A549 (cell line): ENCODE results near the gene LAMC3. TPM values are rescaled to one million over a fixed set of nuclear protein-coding genes. Genes with fewer than 3 reads are reported as not detected.

Source experiments
- ATAC-seq, 2 experiments: fragments of 200-7000 bp in 1 of 2; fragments of >200 bp in 1 of 2; cut with Nextera tagmentation in 1 of 2; cut with Tn5 transposase in 1 of 2; 3 replicates each; pipeline versions ENCODE4 v1.8.0 to v1.9.1; 2018 to 2020; ENCODE audit warnings: mild to moderate bottlenecking in 1 of 2, moderate library complexity in 1 of 2
- CTCF ChIA-PET: fragments of 300-600 bp; sonication (Branson Sonifier 250); formaldehyde crosslinking; extraction: SDS; loops from one replicate; lab custom pipeline; 2021; ENCODE audit warnings: antibody characterized with exemption, inconsistent platforms; lab: Yijun Ruan, JAX
- POLR2A ChIA-PET: fragments of 350-600 bp; formaldehyde crosslinking; extraction: SDS; loops from one replicate; lab custom pipeline; 2021; ENCODE audit warnings: antibody characterized with exemption, inconsistent platforms; lab: Yijun Ruan, JAX
- DNase-seq, 2 experiments: peaks; one replicate each; pipeline versions ENCODE4 v3.0.0 to v3.0.0-alpha.2; 2011 to 2016; ENCODE audit warnings: low read depth in 1 of 2, low spot score in 1 of 2
- FAIRE-seq: peaks from 2 replicates; lab custom pipeline; 2011; peaks lifted over from hg19 to GRCh38; lab: Jason Lieb, UNC
- H3K27ac ChIP-seq, 2 experiments: fragments of >200 bp; sonication (Bioruptor Twin); formaldehyde crosslinking; 3 replicates each; pipeline ENCODE4 v1.5.1; 2016 to 2017
- H3K4me1 ChIP-seq: fragments of >200 bp; sonication (Bioruptor Twin); formaldehyde crosslinking; 3 replicates; pipeline ENCODE4 v1.6.1; 2016
- H3K4me2 ChIP-seq: fragments of >200 bp; sonication (Bioruptor Twin); formaldehyde crosslinking; 3 replicates; pipeline ENCODE4 v1.6.1; 2016
- H3K4me3 ChIP-seq: fragments of >200 bp; sonication (Bioruptor Twin); formaldehyde crosslinking; 3 replicates; pipeline ENCODE4 v1.5.1; 2016
- H3K9me3 ChIP-seq: fragments of >200 bp; sonication (Bioruptor Twin); formaldehyde crosslinking; 3 replicates; pipeline ENCODE4 v1.6.1; 2016
- BCL3 ChIP-seq: fragments of >200 bp; sonication (Bioruptor Twin); formaldehyde crosslinking; IDR thresholded peaks from 3 replicates; pipeline ENCODE4 v1.6.1; 2016
- CBX2 ChIP-seq: fragments of 200-600 bp; sonication (generic); IDR thresholded peaks from 2 replicates; pipeline ENCODE4 v1.6.1; 2016; ENCODE audit warnings: low read depth, mild to moderate bottlenecking, borderline replicate concordance
- CEBPB ChIP-seq, 2 experiments: fragments of >200 bp in 1 of 2; sonication (Bioruptor Twin) in 1 of 2; formaldehyde crosslinking in 1 of 2; IDR thresholded peaks; 2 replicates each; pipeline ENCODE4 v1.6.1; 2012 to 2016
- CHD2 ChIP-seq: fragments of 150-350 bp; IDR thresholded peaks from 2 replicates; pipeline ENCODE4 v1.6.1; 2014; ENCODE audit warnings: low read length; ENCODE audit not compliant: partially characterized antibody
- CHD4 ChIP-seq: fragments of 200-600 bp; sonication (generic); IDR thresholded peaks from 2 replicates; pipeline ENCODE4 v1.6.1; 2016; ENCODE audit warnings: antibody characterized with exemption, mild to moderate bottlenecking, borderline replicate concordance
- ESRRA ChIP-seq: fragments of 150-350 bp; IDR thresholded peaks from 2 replicates; pipeline ENCODE4 v1.6.1; 2014; ENCODE audit warnings: mild to moderate bottlenecking, low read length, borderline replicate concordance
- FOSL2 ChIP-seq, 2 experiments: fragments of 450-650 bp in 1 of 2; fragments of >200 bp in 1 of 2; sonication (Bioruptor Twin) in 1 of 2; formaldehyde crosslinking; IDR thresholded peaks; 2 replicates each; pipeline versions ENCODE4 v1.5.0 to v1.6.1; 2016 to 2020; ENCODE audit warnings: mild to moderate bottlenecking in 1 of 2, moderate library complexity in 1 of 2
- HES2 ChIP-seq: fragments of >200 bp; sonication (Bioruptor Twin); formaldehyde crosslinking; IDR thresholded peaks from 2 replicates; pipeline ENCODE4 v1.6.1; 2016
- HOXA7 ChIP-seq: fragments of 250-450 bp; sonication (Bioruptor Pico); IDR thresholded peaks from 2 replicates; pipeline ENCODE4 v1.5.0; 2020; ENCODE audit warnings: mild to moderate bottlenecking, moderate library complexity
- KDM1A ChIP-seq: fragments of 200-600 bp; sonication (generic); IDR thresholded peaks from 2 replicates; pipeline ENCODE4 v1.6.1; 2016; ENCODE audit warnings: low read depth, mild to moderate bottlenecking
- MAZ ChIP-seq: fragments of 150-350 bp; IDR thresholded peaks from 2 replicates; pipeline ENCODE4 v1.6.1; 2014; ENCODE audit warnings: antibody characterized with exemption, low read depth, low read length, borderline replicate concordance
- MYC ChIP-seq: IDR thresholded peaks from 2 replicates; pipeline ENCODE4 v1.6.1; 2012; ENCODE audit warnings: mild to moderate bottlenecking, inconsistent platforms, low read length, improper control_type of control experiment, borderline replicate concordance
- NFE2L2 ChIP-seq: fragments of 150-350 bp; conservative IDR thresholded peaks from 2 replicates; pipeline ENCODE4 v1.6.1; 2014; ENCODE audit warnings: low read length
- NR3C1 ChIP-seq: fragments of >200 bp; sonication (Bioruptor Twin); formaldehyde crosslinking; IDR thresholded peaks from 3 replicates; pipeline ENCODE4 v1.6.1; 2017
- PBX3 ChIP-seq: IDR thresholded peaks from 2 replicates; pipeline ENCODE4 v1.6.1; 2012
- SMC3 ChIP-seq: fragments of >200 bp; sonication (Bioruptor Twin); formaldehyde crosslinking; IDR thresholded peaks from 3 replicates; pipeline ENCODE4 v1.6.1; 2018; ENCODE audit warnings: inconsistent platforms
- ZFP36 ChIP-seq: fragments of 450-650 bp; IDR thresholded peaks from 2 replicates; pipeline ENCODE4 v1.6.1; 2014; ENCODE audit warnings: borderline replicate concordance; ENCODE audit not compliant: partially characterized antibody
- ZNF302 ChIP-seq: fragments of 250-450 bp; sonication (Bioruptor Pico); IDR thresholded peaks from 2 replicates; pipeline ENCODE4 v1.9.0; 2021; ENCODE audit warnings: inconsistent platforms, mild to moderate bottlenecking, moderate library complexity
- WGBS: methylation state at CpG from one replicate; pipeline ENCODE4 v1.1.6; 2017; ENCODE audit errors: missing lambda C conversion rate; 5-methylcytosine and 5-hydroxymethylcytosine counted together
- polyA plus RNA-seq, 4 experiments: library from polyadenylated mRNA; depleted of rRNA in 3 of 4; stranded (reverse); fragments of >200 nt; fragmentation: RNase III in 1 of 4; extraction: RNeasy Plus Mini Kit Qiagen cat#74134 plus additional on column Dnase treatment in 1 of 4; gene quantifications; 2 replicates in 3 of 4; 3 replicates in 1 of 4; pipeline ENCODE4 v1.2.3, GENCODE V29; 2011 to 2017

LAMC3 gene
- polyA plus RNA-seq, 2 of the 4 experiments (the other 2 are of a cell fraction): 1.0 to 1.5 TPM

GRCh38 chr9:131021785-131022184 lies 12.8 kb downstream of the LAMC3 start:
- 65% methylated on average over 7 of the region's 7 CpGs for WGBS
- POLR2A ChIA-PET: no interaction called here

GRCh38 chr9:131024978-131025868 lies 16.2 kb downstream of the LAMC3 start:
- FAIRE-seq: no peak
- CTCF ChIA-PET: interaction anchor here (0.9 to 2.0 kb wide), 5 partner anchors 22 to 155 kb away, joined by 3 to 12 read pairs (median 4); no protein-coding TSS in a partner anchor
- POLR2A ChIA-PET: no interaction called here
- Histone ChIP-seq H3K4me3 (no peak overlapping the region), H3K9me3 (peaks cover 2% of the 10 kb centered on the region; the same call in 1 of the 3 replicates), H3K27ac (peak overlapping the region; percentile 36 to 73; a peak in 4 of 6 replicates), H3K4me2 (no peak overlapping the region), H3K4me1 (peaks cover 11% of the 10 kb centered on the region)
- DNase-seq: peak in 1 of 2 experiments; percentile 26
- peak in 1 of 2 experiments; percentile 57; a peak in 3 of 6 replicates for ATAC-seq
- 0 out of 2 replicates have a peak, but pooled peaks have one; percentile 13 for TF ChIP-seq NFE2L2
- TF ChIP-seq HOXA7 (CRISPR knock-in tag): no peak
- no peak for TF ChIP-seq MYC
- 88% methylated on average over 14 of the region's 15 CpGs for WGBS

More at GRCh38 chr9:131021785-131022184, 12.8 kb downstream of the LAMC3 start:
- DNase-seq (no peak), ATAC-seq (no peak), FAIRE-seq (no peak)
- Histone ChIP-seq H3K4me3 (no peak overlapping the region), H3K4me1 (peaks cover 11% of the 10 kb centered on the region), H3K4me2 (no peak overlapping the region), H3K9me3 (peaks cover 4% of the 10 kb centered on the region; the same call in 1 of the 3 replicates), H3K27ac (no peak overlapping the region)
- CTCF ChIA-PET: interaction anchor here (0.6 to 3.8 kb wide), 8 partner anchors 9 to 155 kb away, joined by 3 to 20 read pairs (median 6); no protein-coding TSS in a partner anchor
- TF ChIP-seq MAZ (no peak), CHD2 (no peak), NFE2L2 (no peak), CEBPB (IDR thresholded peaks at IDR 0.05) (no peak), CBX2 (no peak), ZFP36 (no peak), CHD4 (no peak), ZNF302 (CRISPR knock-in tag) (no peak), PBX3 (no peak), KDM1A (no peak), HES2 (no peak), FOSL2 (IDR thresholded peaks at IDR 0.05) (no peak), FOSL2 (CRISPR knock-in tag; IDR thresholded peaks at IDR 0.05) (no peak), NR3C1 (no peak), BCL3 (no peak), ESRRA (no peak), SMC3 (no peak)
